Measurements from ENCODE around the gene SMYD2. TPM values are rescaled to one million over a fixed set of nuclear protein-coding genes. Genes with fewer than 3 reads are reported as not detected.
"Not testable (repeated sequence)": the region's sequence is repeated elsewhere in the genome, so short reads cannot be mapped to it uniquely, and the experiment has no call there.

The SMYD2 gene
- total RNA-seq, 1 donor from 2014 or later: 49.8 TPM

DNA sequence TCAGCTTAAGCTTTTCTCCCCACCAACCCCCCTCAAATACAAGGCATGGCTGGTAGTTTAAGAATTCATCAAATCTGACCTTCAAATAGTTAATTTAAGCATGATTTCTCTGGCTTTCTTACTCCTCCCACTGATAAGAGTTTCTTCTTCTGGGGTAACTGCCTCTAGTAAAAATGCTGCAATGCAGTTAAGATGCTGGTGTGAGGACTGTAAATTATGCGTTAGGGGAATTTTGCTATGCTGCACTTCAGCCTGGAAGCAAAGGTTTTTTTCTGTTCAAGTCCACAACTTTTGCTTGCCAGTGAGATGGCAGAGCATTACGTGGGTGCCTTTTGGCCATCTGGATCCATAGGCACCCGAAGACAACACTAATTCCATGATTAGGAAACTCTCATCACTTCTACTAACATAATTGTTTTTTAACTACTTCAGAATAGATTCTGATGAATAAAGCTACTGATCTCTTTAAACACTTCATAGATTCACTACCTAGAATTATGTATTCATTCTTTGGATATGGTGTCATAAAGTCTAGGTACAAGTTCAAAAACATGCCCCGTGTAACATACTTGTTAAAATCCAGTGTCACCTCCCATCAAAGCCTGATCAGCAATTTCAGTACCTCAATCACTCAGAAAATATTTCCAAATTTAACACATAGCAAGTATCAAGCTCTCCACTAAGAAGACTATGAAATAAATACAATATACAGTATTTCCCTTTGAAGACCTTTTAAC lies 8.8 kb upstream of the SMYD2 start:
- peak; percentile 78 for DNase-seq (ENCODE audit: low spot score)

DNA sequence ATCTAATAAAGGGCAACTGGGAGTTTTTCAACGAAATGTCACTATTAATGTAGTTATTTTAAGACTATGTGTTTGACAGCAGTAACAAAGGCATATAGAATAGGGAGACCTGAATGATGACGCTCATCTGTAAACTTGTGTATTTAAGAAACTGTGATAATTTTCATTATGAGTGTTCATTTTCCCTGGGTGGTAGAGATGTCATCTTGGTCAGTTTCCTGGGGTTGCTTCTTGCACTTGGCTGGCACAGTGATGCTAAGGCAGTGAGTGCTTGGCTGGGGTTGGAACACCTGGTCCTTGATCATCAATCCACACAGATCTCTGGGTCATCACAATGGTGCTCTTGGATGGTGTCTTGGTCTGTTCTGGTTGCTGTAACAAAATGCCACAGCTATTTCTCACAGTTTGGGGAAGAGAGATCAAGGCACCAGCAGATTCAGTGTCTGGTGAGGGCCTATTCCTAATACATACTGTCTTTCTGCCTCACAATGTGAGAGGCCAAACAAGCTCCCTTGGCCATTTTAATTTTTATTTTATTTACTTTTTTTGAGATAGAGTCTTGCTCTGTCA lies 7.9 kb upstream of the SMYD2 start:
- no peak for DNase-seq (ENCODE audit: low spot score)

DNA sequence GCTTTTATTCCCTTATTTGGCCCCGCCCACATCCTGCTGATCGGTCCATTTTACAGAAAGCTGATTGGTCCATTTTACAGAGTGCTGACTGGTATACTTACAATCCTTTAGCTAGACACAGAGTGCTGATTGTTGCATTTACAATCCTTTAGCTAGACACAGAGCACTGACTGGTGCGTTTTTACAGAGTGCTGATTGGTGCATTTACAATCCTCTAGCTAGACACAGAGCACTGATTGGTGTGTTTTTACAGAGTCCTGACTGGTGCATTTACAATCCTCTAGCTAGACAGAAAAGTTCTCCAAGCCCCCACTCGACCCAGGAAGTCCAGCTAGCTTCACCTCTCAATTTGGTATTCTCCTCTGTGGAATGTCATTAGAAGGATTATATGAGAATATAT lies 5.3 kb upstream of the SMYD2 start:
- DNase-seq (ENCODE audit: low spot score): not testable (repeated sequence)

DNA sequence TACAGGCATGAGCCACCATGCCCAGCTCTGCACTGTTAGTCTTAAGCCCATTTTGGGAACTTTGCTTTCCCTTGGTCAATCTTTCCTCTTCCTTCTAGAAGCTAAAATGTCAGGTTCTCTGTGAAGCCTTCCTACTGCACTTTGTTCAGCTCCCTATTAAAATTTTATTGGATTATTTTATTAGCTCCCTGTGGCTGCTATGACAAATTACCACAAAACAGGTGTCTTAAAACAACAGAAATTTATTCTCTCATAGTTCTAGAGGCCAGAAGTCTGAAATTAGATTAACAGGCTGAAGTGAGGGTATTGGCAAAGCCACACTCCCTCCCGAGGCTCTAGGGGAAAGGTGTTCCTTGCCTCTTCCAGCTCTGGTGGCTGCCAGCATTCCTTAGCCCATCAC lies 4.2 kb upstream of the SMYD2 start:
- no peak for DNase-seq (ENCODE audit: low spot score)

DNA sequence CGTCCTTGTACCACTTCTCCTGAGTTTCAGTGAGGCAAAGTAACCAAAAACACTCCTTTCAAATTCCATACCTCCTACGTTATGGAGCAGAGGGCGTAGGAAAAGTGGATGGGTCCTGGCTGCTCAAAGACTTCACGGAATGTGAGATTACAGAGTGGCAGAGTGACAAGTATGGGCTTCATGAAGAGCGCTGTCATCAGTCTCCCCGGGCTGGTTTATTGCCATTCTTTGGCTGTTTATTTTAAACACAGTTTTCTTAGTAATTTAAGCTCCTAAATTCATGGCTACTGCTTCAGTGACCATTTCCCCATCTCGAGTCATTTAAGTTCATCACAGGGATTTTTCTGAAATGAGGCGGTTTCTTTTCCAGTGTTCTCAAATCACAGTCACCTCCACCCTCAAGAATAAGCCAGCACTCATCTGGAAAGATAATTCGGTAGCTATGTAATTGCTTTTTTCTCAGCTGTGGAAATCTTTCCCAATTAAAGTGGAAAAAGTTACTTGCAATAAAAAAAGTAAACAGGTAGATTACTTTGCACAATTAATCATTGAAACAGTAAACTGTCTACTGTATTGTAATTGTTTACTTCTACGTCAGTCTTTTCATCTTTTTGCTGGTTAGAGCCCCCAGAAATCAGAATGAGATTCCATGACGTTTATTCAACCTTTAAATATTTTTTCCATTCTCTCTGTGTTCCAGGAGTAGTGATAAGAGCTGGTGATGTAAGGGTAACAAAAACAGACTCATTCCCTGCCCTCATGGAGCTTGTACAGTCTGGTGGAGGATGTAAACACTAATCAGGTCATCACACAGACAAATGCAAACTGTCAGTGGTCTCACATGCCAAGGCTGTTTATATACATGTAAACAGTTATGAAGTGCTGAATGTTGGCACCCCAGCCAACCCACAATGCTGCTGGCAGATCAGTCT lies 3.0 kb upstream of the SMYD2 start:
- peak; percentile 73 for DNase-seq (ENCODE audit: low spot score)

DNA sequence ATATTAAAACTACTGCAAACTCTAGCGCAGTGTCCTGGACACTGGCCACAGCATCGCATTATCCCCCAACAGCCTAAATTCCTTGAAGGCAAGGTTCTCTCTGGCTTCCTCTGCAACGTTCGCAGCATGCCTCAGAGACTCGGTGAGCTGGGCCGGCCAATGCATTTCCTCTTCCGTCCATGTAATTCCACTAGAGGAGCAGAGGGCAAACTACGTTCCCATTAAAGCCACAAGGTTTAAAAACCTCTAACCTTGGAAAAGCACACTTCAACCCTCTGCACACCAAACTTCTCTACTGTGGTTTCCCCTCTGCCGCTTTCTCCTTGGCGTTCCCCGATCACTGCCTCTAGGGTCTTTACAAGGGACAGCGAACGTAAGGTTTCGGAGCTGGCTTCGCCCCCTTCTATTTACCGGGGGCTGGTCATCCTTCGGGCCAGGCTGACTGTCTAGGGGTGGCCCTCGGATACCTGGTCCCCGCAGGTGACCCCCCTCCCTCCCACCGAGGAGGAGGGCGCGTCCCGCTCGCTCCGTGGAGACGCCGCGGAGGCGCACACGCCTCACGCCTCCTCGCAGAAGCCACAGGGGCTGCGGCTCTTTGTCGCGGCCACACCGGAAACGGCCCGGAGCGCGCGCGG lies 456 bp upstream of the SMYD2 start:
- DNase-seq (ENCODE audit: low spot score): peak; percentile 71

DNA sequence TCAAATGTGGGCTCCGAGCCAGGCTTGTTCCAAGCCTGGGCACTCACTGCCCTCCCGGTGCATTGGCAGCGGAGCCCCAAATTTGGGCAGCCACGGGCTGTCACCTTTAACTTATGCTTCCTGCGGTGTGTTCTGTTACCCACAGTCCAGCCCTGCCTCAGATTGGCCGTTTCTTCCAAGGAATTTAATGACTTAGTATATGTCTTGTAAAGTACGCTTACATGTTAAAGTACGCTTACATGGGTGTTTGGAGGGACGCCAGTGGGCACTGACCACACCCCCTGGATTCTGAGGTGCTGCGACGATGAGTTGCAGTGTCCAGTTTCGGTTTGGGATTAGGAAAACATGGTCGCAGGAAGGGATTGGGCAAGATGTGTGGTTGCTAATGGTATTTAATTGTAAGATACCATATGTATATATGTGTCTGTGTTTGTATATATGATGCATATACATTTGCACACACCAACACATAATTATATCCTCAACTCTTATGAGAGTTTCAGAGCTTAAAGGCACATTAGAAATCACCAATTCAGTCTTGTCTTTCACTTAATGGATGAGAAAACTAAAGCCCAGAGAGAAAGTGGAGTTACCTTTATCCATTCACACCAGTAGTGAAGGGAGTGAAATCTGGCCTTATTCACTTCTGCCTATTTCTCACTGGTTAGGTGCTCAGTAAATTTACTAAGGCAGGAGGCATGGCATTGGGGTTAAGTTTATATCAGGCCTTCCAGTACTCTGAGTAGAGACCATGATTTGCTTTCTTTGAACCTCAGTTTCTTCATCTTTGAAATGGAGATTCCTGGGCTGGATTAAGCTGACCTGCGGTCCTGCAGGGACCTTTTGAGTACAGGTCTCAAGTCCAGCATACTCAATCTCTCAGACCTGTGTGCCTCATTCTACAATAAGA lies 1.0 kb downstream of the SMYD2 start:
- DNase-seq (ENCODE audit: low spot score): peak; percentile 73

DNA sequence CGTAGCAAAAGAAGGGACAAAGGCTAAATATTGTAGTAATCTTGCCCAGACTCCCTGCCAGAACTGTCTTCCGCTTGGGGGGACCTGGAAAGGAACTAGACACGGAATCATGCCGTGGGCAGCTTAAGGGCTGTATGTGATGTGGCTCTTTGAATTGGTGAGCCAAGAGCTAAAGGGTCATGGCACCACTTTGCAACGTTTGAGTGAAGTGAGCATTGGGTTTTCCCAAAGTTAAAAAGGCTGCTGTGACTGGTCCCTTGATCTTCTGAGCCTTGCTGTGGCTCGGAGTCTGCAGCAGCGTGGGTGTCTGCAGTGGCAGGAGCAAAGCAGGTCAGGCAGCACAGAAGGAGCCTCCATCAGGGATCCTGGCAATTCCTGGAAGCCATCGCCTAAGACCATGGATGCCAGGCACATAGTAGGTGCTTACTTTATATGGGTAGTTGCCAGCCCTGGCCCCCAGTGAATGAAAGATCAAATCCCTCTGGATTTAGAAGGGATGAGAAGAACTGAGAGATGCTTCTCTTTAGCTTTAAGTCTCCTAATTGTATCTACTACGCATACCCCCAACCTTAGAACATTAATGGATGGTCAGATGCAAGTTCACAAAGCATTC lies 1.8 kb downstream of the SMYD2 start:
- DNase-seq (ENCODE audit: low spot score): no peak

DNA sequence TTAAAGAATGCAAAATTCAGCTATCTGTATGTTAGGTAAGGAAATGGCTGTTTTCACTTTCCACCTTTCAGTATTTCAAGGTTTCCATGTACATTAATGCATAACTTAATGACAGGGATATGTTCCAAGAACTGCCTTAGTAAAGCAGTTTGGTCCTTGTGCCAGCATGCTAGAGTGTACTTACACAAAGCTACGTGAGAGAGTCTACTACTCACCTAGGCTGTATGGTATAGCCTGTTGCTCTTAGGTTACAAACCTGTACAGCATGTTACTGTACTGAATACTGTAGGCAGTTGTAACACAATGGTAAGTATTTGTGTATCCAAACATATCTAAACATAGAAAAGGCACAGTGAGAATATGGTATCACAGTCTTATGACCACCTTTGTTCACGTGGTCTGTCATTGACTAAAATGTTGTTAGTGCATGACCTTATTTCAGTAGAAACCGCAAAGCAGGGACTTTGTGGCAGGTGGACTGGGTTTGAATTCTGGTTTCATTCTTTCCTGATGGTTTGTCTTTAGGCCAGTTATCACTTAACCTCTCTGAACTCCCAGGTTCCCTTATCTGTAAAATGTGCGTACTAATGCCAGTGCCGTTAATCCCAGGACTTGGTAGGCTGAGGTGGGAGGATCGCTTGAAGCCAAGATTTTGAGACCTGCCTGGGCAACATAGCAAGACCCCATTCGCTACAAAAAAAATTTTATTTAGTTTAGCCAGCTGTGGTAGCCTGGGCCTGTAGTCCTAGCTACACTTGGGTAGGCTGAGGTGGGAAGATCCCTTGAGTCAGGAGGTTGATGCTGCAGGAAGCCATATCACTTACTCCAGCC lies 4.9 kb downstream of the SMYD2 start:
- no peak for DNase-seq (ENCODE audit: low spot score)

DNA sequence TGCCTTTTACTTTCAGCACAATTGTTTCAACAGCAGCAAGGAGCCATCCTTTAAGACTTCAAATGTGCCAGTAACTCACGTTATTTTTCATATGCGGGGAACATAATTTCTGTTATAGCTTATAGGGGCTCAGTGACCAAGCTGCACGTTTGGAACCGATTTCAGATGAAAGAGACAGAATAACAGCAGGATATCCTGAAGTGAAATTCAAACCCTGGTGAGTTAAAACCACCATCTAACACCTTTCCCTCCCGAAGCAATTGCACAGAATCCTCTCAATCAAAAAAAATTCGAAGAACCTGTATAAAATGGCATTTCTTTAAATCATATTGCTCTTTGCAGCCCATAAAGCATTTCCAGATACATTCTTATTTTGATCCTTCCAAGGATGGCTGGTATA lies 6.9 kb downstream of the SMYD2 start:
- DNase-seq (ENCODE audit: low spot score): no peak

DNA sequence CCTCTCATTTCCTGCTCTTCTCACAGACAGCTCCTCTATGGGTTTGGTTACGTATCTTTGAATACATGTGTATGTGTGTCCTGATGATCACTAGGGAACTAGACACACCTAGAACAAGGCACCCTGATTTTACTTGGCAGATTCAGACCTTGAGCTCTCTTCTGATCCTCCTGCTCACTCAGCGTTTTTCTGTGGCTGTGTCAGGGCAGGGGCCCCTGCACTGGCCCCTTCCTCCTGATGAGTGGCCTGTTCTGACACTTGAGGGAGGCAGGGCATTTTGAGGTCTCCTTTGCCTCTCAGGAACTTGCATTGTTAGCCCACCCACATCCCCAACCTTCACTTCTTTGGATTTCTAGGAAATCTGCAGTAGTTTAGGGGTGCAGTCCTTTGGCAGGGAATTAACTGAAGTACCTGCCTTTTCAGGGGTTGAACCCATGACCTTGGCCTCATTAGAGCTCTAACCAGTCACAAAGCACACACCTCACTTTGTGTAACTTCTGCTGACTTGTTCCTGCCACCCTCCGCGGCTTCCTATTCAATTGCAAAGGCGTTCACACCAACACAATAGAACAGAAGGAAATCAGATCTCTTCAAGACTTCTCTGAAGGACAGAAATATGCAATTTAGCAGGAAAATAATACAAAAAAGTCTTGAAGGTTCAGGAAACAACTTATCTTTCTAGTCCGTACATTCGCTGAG lies 8.8 kb downstream of the SMYD2 start:
- no peak for DNase-seq (ENCODE audit: low spot score)

DNA sequence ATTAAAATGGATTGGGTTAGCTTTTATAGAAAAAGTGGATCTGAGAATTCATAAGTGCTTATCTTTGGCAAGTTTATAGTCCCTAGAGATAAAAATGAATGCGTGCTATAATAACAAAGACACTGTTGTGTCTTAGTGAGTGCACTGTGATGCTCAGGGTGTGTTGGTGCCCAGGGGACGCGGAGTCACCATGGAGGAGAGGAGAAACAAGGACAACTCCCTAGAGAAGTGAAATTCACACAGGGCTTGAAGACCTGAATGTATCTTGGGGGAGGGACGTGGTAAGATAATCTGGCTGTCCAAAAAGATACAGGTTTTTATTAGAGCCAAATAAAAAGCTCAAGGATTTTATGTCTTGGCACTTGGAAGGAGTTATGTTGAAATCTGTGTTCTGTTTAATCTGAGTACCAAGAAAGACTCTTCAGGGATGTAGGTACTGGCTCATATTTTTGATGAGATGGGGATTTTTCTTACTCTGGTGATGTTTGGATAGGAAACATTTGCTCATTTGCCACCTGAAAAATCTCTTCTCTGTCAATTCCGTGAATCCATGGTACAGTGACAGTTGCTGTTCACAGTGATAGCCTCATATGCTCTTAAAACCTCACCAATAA lies 9.6 kb downstream of the SMYD2 start:
- peak; percentile 89 for DNase-seq (ENCODE audit: low spot score)

DNA sequence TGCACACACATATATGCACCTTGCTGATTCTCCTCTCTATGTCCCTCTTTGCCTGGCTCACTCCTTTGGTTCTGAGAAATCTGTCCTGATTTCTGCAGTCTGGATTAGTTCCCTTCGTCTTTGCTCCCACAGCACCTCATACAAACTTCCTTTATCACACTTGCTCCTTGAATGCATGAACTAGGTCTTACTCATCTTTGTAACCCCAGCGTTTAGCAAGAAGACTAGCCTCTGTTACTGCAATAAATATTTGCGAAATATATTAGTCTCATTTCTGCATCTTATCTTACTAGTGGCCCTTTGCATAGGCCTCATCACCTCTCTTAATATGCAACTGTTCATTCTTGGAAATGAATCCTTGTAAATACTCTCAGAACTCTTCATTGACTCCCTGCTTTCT lies 11.4 kb downstream of the SMYD2 start:
- DNase-seq (ENCODE audit: low spot score): no peak

DNA sequence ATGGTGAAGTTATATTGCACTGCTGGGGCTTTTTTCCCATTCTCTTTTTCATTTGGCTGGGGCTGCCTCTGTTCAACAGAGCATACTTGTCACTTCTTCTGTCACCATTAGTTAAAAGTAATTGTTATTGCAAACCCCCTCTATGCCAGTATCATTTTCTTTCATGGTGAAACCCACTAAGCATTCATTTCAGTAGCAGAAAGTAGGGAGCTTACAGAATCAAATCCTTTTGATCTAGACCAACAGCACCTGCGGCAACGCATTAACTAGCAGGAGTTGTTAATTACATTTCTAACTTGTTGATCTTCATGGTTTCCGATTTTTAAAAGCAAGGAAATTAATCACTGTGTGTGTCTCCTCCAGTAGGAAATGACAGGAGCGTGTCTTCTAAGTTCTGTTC lies 15.0 kb downstream of the SMYD2 start:
- no peak for DNase-seq (ENCODE audit: low spot score)

DNA sequence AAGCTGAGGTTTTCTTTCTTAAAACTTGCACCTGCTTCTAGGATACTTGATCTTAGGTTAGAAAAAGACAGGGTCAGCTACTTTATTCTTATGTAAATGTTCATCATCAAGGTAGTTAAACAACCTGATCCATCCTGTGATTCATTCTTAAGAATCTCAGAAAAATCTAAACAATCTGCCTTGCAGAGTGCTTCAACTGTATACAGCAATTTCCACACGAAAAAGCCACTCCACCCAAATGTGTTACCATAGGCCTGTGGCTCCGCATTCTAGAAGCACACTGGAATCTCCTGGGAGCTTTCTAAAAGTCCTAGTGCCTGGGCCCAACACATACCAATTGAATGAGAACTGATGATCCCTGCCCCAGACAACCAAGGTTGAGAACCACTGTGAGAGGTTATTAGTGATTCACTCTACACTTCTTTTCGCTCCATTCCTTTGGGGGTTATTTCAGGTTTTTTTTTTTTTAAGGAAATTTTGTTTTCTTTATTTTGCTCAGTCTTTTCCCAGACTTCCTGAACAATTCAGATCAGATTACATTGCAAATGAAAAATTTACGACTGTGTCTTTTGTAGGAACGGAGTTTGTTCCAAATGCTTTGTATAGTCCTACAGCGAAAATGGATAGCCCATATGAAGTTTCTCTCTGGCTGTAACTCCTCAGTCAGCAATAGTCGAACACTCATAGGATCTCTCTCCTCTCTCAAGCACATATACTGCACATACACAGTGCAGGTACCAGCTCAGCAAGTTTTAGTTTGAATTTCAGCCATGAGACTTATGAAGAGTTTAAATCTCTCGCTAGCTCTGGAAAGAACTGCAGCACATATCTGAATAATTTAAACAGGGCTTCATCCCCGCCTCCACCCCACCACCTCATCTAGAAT lies 16.1 kb downstream of the SMYD2 start:
- peak; percentile 81 for DNase-seq (ENCODE audit: low spot score)

DNA sequence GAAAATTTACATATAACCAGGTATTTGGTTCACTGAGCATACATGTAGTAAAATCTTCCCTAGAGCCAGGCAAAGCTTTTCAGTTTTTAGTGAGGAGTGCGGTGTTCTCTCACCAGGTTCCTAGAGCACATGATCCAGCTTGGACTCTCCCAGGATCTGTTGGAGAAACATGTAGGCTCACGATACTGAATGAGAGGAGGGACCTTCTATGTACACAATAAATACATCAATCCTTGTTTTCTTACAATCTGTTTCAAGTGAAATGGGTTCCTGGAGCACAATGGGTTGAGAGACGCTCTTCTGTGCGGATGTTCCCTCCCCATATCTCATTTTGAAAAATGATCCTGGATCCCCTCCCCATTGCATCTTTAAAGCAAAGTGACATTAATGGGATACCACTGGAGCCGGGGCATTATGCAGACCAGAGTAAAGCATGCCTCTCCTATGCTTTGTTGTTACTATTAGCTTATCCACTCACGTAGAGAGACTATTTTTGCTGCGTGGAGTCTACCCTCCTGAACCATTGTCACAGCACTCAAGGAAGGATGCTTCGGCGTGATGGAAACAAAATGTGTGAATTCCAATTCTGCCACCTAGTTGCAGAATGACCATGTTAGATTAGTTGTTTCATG lies 19.3 kb downstream of the SMYD2 start:
- no peak for DNase-seq (ENCODE audit: low spot score)

DNA sequence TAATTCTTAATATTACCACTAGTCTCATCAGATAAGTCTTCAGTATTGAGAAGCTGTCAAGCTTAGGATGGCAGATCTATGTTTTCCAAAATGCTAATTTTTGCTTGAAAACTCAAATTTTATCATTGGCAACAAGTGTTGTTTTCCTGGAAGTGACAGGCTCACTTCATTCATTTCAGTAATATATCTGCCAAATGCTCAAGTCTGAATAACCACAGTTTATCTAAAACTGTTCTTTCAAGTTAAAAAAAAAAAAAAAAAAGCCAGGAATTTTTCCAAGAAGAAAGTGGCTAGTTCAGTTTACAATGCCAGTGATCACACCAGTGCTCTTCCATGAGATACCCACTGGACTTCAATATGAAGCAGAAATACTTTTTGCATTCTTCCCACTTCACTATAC lies 20.6 kb downstream of the SMYD2 start:
- no peak for DNase-seq (ENCODE audit: low spot score)
